HepG2 (cell line): Measurements from ENCODE around the gene JPH3. TPM values are rescaled to one million over a fixed set of nuclear protein-coding genes. Genes with fewer than 3 reads are reported as not detected.

ENCODE experiments used
- ATAC-seq: fragments of 200-7000 bp; cut with Tn5 transposase; 3 replicates; pipeline ENCODE4 v1.9.1; 2020; ENCODE audit warnings: mild to moderate bottlenecking, moderate library complexity
- BruUV-seq: library from RNA; stranded (reverse); fragments of 400-500 nt; replicated peaks from 2 replicates; lab custom pipeline; 2021; lab: Mats Ljungman, UMichigan
- CTCF ChIA-PET: fragments of 300-600 bp; formaldehyde crosslinking; extraction: SDS; loops from one replicate; lab custom pipeline; 2021; ENCODE audit warnings: low total read pairs, inconsistent platforms, low intra/inter-chr PET ratio; lab: Yijun Ruan, JAX
- POLR2A ChIA-PET: fragments of 350-600 bp; sonication (Branson Sonifier 250); formaldehyde crosslinking; loops from one replicate; lab custom pipeline; 2020; ENCODE audit warnings: antibody characterized with exemption, inconsistent platforms; lab: Yijun Ruan, JAX
- DNase-seq: peaks from one replicate; pipeline ENCODE4 v3.0.0-alpha.2; 2015; ENCODE audit warnings: low spot score
- FAIRE-seq: peaks from 3 replicates; lab custom pipeline; 2011; peaks lifted over from hg19 to GRCh38; lab: Jason Lieb, UNC
- H2AFZ ChIP-seq: one replicate; pipeline ENCODE4 v1.6.1; 2011; ENCODE audit warnings: low read length, inconsistent platforms
- H3K27ac ChIP-seq: fragments of 300-600 bp; 3 replicates; pipeline ENCODE4 v1.8.0; 2011; ENCODE audit warnings: mixed run types, mild to moderate bottlenecking, mixed read lengths, low read length, inconsistent platforms; ENCODE audit not compliant: insufficient read depth; ENCODE audit errors: extremely low read length
- H3K27me3 ChIP-seq, 2 experiments: fragments of 200-600 bp in 1 of 2; 2 replicates in 1 of 2; 3 replicates in 1 of 2; pipeline versions ENCODE4 v1.6.0 to v1.8.0; 2011; ENCODE audit warnings: low read length in 2 of 2, mild to moderate bottlenecking in 2 of 2, moderate library complexity in 2 of 2, inconsistent platforms in 1 of 2; ENCODE audit not compliant: insufficient read depth in 2 of 2, control insufficient read depth in 1 of 2
- H3K36me3 ChIP-seq, 2 experiments: fragments of 200-600 bp in 1 of 2; replicated peaks in 1 of 2; 2 replicates in 1 of 2; 3 replicates in 1 of 2; pipeline versions ENCODE4 v1.5.1 to v1.8.0; 2011; ENCODE audit warnings: low read length in 2 of 2, inconsistent platforms in 1 of 2; ENCODE audit not compliant: insufficient read depth in 2 of 2, control insufficient read depth in 1 of 2
- H3K4me1 ChIP-seq: 2 replicates; pipeline ENCODE4 v1.5.1; 2012; ENCODE audit warnings: low read length, inconsistent platforms; ENCODE audit not compliant: insufficient read depth
- H3K4me2 ChIP-seq: 2 replicates; pipeline ENCODE4 v1.6.0; 2011; ENCODE audit warnings: low read depth, low read length, inconsistent platforms
- H3K4me3 ChIP-seq, 3 experiments: fragments of 200-600 bp in 1 of 3; sonication (generic), shearing (Covaris generic) in 1 of 3; replicated peaks in 1 of 3; 2 replicates each; pipeline ENCODE4 v1.5.1; 2011 to 2016; ENCODE audit warnings: low read length in 3 of 3, inconsistent platforms in 2 of 3, low read depth in 2 of 3, mild to moderate bottlenecking in 2 of 3, control low read depth in 1 of 3, mixed read lengths in 1 of 3; ENCODE audit not compliant: insufficient read depth in 1 of 3
- H3K79me2 ChIP-seq: one replicate; pipeline ENCODE4 v1.6.1; 2011; ENCODE audit warnings: low read length, inconsistent platforms; ENCODE audit not compliant: insufficient read depth
- H3K9ac ChIP-seq: 2 replicates; pipeline ENCODE4 v1.6.0; 2011; ENCODE audit warnings: mild to moderate bottlenecking, low read depth, low read length, inconsistent platforms; ENCODE audit not compliant: insufficient read depth
- H3K9me3 ChIP-seq: 2 replicates; pipeline ENCODE4 v1.5.1; 2012; ENCODE audit warnings: mild to moderate bottlenecking, low read length
- H4K20me1 ChIP-seq: 2 replicates; pipeline ENCODE4 v1.6.0; 2011; ENCODE audit warnings: inconsistent platforms, mild to moderate bottlenecking, low read length, moderate library complexity; ENCODE audit not compliant: insufficient read depth
- ADNP ChIP-seq: sonication (generic); formaldehyde crosslinking; IDR thresholded peaks from 2 replicates; pipeline ENCODE4 v1.4.0; 2020; ENCODE audit warnings: missing genetic modification reagents
- DR1 ChIP-seq: sonication (generic); formaldehyde crosslinking; IDR thresholded peaks from 2 replicates; pipeline ENCODE4 v1.8.0; 2021; ENCODE audit warnings: mild to moderate bottlenecking, missing genetic modification reagents, inconsistent platforms
- KDM5A ChIP-seq: fragments of 200-600 bp; sonication (generic); IDR thresholded peaks from 2 replicates; pipeline ENCODE4 v1.7.0; 2018; ENCODE audit warnings: antibody characterized with exemption, mild to moderate bottlenecking, low read length, borderline replicate concordance
- ZBTB3 ChIP-seq: sonication (generic); formaldehyde crosslinking; IDR thresholded peaks from 2 replicates; pipeline ENCODE4 v1.4.0; 2020; ENCODE audit warnings: low read depth, mild to moderate bottlenecking, moderate library complexity, missing genetic modification reagents, borderline replicate concordance
- ZNF30 ChIP-seq: sonication (generic); formaldehyde crosslinking; IDR thresholded peaks from 2 replicates; pipeline ENCODE4 v1.5.0; 2020; ENCODE audit warnings: mild to moderate bottlenecking, missing genetic modification reagents
- ZNF468 ChIP-seq: sonication (generic); formaldehyde crosslinking; IDR thresholded peaks from 2 replicates; pipeline ENCODE4 v1.8.0; 2022; ENCODE audit warnings: mild to moderate bottlenecking, moderate library complexity, missing genetic modification reagents
- WGBS: methylation state at CpG from one replicate; pipeline ENCODE4 v1.1.6; 2017; ENCODE audit warnings: low lambda C conversion rate; 5-methylcytosine and 5-hydroxymethylcytosine counted together
- in situ Hi-C: cut with HindIII; loops from 2 replicates; pipeline ENCODE4 v1.10.0; 2017; ENCODE audit warnings: low pct_unique_long_range_greater_than_20kb; ENCODE audit not compliant: extremely low pct_ligation_motif_present
- intact Hi-C: fragments of 100-400 bp; cut with micrococcal nuclease; formaldehyde crosslinking; loops from one replicate; pipeline ENCODE4 v1.10.0; 2022; ENCODE audit not compliant: unreplicated experiment
- polyA plus RNA-seq, 8 experiments: library from polyadenylated mRNA; depleted of rRNA in 3 of 8; stranded (reverse) in 7 of 8; unstranded in 1 of 8; fragments of >200 nt; fragmentation: Illumina TruSeq in 4 of 8; extraction: Trizol in 4 of 8; gene quantifications; 2 replicates each; pipeline versions ENCODE4 v1.2.1 to v1.2.3, GENCODE V29; 2011 to 2016; ENCODE audit warnings: low read depth in 4 of 8, missing spikeins in 1 of 8, mixed read lengths in 1 of 8; ENCODE audit not compliant: insufficient read depth in 1 of 8
- total RNA-seq, 5 experiments: library from RNA; depleted of rRNA; stranded (reverse); fragments of >200 nt; fragmentation: Illumina TruSeq; extraction: Trizol; gene quantifications; 2 replicates each; pipeline ENCODE4 v1.2.3, GENCODE V29; 2016; ENCODE audit warnings: low read depth in 1 of 5
- TF ChIP-seq, protein P1 (sequence below): sonication (generic); formaldehyde crosslinking; IDR thresholded peaks from 2 replicates; pipeline ENCODE4 v1.5.0; 2020; ENCODE audit warnings: missing genetic modification reagents, mild to moderate bottlenecking, borderline replicate concordance
- TF ChIP-seq, protein P2 (sequence below): sonication (generic); formaldehyde crosslinking; IDR thresholded peaks from 2 replicates; pipeline ENCODE4 v1.8.1; 2023; ENCODE audit warnings: mild to moderate bottlenecking, inconsistent platforms, moderate library complexity, missing genetic modification reagents, borderline replicate concordance
- TF ChIP-seq, protein P3 (sequence below): IDR thresholded peaks from 2 replicates; pipeline ENCODE4 v1.6.1; 2016; ENCODE audit warnings: missing biosample characterization, missing genetic modification reagents, low read depth

JPH3 gene
- total and polyA plus RNA-seq, 2 of the 13 experiments (the other 11 are each of a cell fraction or from before 2014, with no cell fraction given) = not detected

DNA sequence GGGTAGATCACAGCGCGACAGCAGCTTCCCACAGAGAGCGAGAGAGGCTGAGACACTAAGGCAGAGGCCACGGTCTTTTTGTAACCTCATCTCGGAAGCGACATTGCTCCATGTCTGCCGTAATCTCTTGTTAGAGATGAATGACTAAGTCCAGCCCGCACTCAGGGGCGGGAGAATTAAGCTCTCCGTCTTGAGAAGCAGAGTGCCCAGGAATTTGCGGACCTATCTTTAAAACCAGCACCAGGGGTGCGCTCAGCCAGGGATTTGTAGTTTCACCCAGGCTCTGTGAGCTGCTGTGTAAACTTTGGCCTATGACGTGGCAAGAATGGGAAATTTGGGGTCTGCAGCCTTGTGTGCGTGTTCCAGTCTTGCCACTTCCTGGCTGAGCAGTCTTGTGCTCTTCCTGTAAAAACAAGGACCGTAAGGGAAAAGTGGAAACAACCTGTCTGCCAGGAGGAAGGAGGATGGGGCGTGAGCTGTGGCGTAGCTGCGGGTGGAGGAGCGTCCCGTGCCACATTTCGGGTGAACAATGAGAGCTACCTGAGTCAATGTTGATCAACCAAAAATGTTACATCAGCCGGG is 16.0 kb upstream of the JPH3 start (continued):
- no peak for TF ChIP-seq KDM5A
- TF ChIP-seq, protein P1, sequence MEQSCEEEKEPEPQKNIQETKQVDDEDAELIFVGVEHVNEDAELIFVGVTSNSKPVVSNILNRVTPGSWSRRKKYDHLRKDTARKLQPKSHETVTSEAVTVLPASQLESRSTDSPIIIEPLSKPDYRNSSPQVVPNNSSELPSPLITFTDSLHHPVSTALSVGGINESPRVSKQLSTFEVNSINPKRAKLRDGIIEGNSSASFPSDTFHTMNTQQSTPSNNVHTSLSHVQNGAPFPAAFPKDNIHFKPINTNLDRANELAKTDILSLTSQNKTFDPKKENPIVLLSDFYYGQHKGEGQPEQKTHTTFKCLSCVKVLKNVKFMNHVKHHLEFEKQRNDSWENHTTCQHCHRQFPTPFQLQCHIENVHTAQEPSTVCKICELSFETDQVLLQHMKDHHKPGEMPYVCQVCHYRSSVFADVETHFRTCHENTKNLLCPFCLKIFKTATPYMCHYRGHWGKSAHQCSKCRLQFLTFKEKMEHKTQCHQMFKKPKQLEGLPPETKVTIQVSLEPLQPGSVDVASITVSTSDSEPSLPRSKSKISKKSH (CRISPR knock-in tag) = no peak

DNA sequence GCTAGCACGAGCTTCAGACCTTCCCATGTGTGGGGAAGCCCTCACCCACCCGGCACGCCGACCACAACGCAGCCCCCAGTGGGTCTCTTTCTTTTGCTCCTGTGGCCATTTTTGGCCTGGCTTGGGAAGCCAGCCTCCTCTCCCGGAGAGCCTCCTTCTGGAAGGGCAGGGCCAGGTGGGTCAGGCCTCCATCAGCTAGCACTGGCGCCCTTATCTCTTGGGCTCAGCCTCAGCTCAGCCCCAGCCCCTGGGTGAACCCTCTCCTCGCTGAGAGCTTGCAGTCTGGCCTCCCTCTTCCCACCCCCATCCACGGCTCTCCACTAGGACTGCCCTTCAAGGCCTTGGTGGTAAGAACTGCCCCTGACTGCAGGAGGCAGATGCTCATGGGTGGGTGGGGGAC is 14.7 kb upstream of the JPH3 start:
- Histone ChIP-seq H3K36me3 (no peaks in the 10 kb centered on the region), H3K27me3 (peaks cover 33 to 92% of the 10 kb centered on the region in 2 experiments), H3K9ac (no peak overlapping the region), H3K79me2 (no peaks in the 10 kb centered on the region), H3K9me3 (no peaks in the 10 kb centered on the region), H3K4me3 (no peak overlapping the region), H4K20me1 (no peaks in the 10 kb centered on the region), H2AFZ (no peak overlapping the region), H3K4me2 (no peak overlapping the region), H3K27ac (no peak overlapping the region), H3K4me1 (peaks cover 14% of the 10 kb centered on the region)
- DNase-seq (no peak), FAIRE-seq (no peak), ATAC-seq (no peak)
- intact Hi-C loops = loop anchor here (1.0 kb wide), 1 partner anchor 49 kb away; no protein-coding TSS in a partner anchor
- ChIA-PET CTCF (interaction anchor here (4.9 kb wide), 1 partner anchor 48 kb away, joined by 53 read pairs; no protein-coding TSS in a partner anchor), POLR2A (no interaction called here)
- BruUV-seq = no TSS peak
- 20% methylated on average over 7 of the region's 9 CpGs for WGBS
- in situ Hi-C loops = loop anchor here (5.0 kb wide), 2 partner anchors 50 to 180 kb away; partner anchors contain the start of gene KLHDC4
- TF ChIP-seq, protein P2, sequence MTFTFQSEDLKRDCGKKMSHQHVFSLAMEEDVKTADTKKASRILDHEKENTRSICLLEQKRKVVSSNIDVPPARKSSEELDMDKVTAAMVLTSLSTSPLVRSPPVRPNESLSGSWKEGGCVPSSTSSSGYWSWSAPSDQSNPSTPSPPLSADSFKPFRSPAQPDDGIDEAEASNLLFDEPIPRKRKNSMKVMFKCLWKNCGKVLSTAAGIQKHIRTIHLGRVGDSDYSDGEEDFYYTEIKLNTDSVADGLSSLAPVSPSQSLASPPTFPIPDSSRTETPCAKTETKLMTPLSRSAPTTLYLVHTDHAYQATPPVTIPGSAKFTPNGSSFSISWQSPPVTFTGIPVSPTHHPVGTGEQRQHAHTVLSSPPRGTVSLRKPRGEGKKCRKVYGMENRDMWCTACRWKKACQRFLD (CRISPR knock-in tag) = no peak
- TF ChIP-seq ZNF468 (CRISPR knock-in tag) (no peak), ADNP (CRISPR knock-in tag) (no peak), ZNF30 (CRISPR knock-in tag) (no peak), ZBTB3 (CRISPR knock-in tag) (no peak), DR1 (CRISPR knock-in tag) (no peak)
- TF ChIP-seq, protein P3, sequence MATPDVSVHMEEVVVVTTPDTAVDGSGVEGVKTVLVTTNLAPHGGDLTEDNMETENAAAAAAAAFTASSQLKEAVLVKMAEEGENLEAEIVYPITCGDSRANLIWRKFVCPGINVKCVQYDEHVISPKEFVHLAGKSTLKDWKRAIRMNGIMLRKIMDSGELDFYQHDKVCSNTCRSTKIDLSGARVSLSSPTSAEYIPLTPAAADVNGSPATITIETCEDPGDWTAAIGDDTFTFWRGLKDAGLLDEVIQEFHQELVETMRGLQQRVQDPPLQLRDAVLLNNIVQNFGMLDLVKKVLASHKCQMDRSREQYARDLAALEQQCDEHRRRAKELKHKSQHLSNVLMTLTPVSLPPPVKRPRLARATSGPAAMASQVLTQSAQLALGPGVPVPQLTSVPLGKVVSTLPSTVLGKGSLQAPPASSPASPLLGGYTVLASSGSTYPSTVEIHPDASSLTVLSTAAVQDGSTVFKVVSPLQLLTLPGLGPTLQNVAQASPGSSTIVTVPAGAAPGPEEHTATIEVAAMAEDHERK (CRISPR knock-in tag) = no peak
